ENCODE measurements around the gene XPR1. TPM values are rescaled to one million over a fixed set of nuclear protein-coding genes. Genes with fewer than 3 reads are reported as not detected.

The XPR1 gene
- total RNA-seq, 2 donors from 2014 or later, result 39.3 to 50.9 TPM

GRCh38 chr1:180906511-180906910 is 274.7 kb downstream of the XPR1 start:
- Histone ChIP-seq H3K9ac (ENCODE audit: extremely low read depth, low read length, poor library complexity, severe bottlenecking) (no peak overlapping the region), H3K4me3 (ENCODE audit: low read length) (no peak overlapping the region), H3K36me3 (ENCODE audit: control insufficient read depth, insufficient read depth, low read length) (no peaks in the 10 kb centered on the region), H3K27me3 (ENCODE audit: control insufficient read depth, insufficient read depth, low read length, poor library complexity, severe bottlenecking) (peaks cover 5% of the 10 kb centered on the region), H3K4me1 (ENCODE audit: control insufficient read depth, insufficient read depth, low read length) (no peaks in the 10 kb centered on the region), H3K9me3 (ENCODE audit: control insufficient read depth, low read length) (no peaks in the 10 kb centered on the region), H3K27ac (ENCODE audit: low read depth, low read length) (no peak overlapping the region)
- peaks cover 14% of the 10 kb centered on the region for H3K4me1 Mint-ChIP-seq
- WGBS, 2 experiments (ENCODE audit: insufficient coverage in 1 of 2, insufficient read length in 1 of 2), result 88 to 96% methylated on average over 3 to 9 of the region's 9 CpGs
- peak; percentile 30 for DNase-seq
- no peak for TF ChIP-seq CTCF (conservative IDR thresholded peaks at IDR 0.05)
- H3K27ac Mint-ChIP-seq, result no peak overlapping the region
- no peaks in the 10 kb centered on the region for H3K9me3 Mint-ChIP-seq
- no peaks in the 10 kb centered on the region for H3K36me3 Mint-ChIP-seq (ENCODE audit: low read depth)
- no peak overlapping the region for H3K4me3 Mint-ChIP-seq
- peaks cover 4% of the 10 kb centered on the region for H3K27me3 Mint-ChIP-seq (ENCODE audit: insufficient read depth)

- no peak overlapping the region for H3K9ac ChIP-seq (ENCODE audit: extremely low read depth, low read length, poor library complexity, severe bottlenecking)
- H3K4me3 ChIP-seq (ENCODE audit: low read length), result no peak overlapping the region
- TF ChIP-seq CTCF (conservative IDR thresholded peaks at IDR 0.05), result no peak
- H3K27ac ChIP-seq (ENCODE audit: low read depth, low read length), result no peak overlapping the region
- no peaks in the 10 kb centered on the region for H3K9me3 ChIP-seq (ENCODE audit: control insufficient read depth, low read length)
- no peak overlapping the region for H3K27ac Mint-ChIP-seq
- WGBS, 2 experiments (ENCODE audit: insufficient coverage in 1 of 2, insufficient read length in 1 of 2), result 86 to 87% methylated on average over 6 to 9 of the region's 10 CpGs
- H3K27me3 Mint-ChIP-seq (ENCODE audit: insufficient read depth), result peaks cover 3% of the 10 kb centered on the region
- peaks cover 14% of the 10 kb centered on the region for H3K27me3 ChIP-seq (ENCODE audit: control insufficient read depth, insufficient read depth, low read length, poor library complexity, severe bottlenecking)
- H3K4me3 Mint-ChIP-seq, result no peak overlapping the region
- no peaks in the 10 kb centered on the region for H3K36me3 ChIP-seq (ENCODE audit: control insufficient read depth, insufficient read depth, low read length)
- peaks cover 19% of the 10 kb centered on the region for H3K4me1 Mint-ChIP-seq
- peak; percentile 33 for DNase-seq
- no peaks in the 10 kb centered on the region for H3K36me3 Mint-ChIP-seq (ENCODE audit: low read depth)
- no peaks in the 10 kb centered on the region for H3K4me1 ChIP-seq (ENCODE audit: control insufficient read depth, insufficient read depth, low read length)
- H3K9me3 Mint-ChIP-seq, result no peaks in the 10 kb centered on the region
Observed at GRCh38 chr1:180907313-180908055, 275.7 kb downstream of the XPR1 start.

- DNase-seq, result peak; percentile 44
- H3K27ac ChIP-seq (ENCODE audit: low read depth, low read length), result no peak overlapping the region
- H3K27me3 ChIP-seq (ENCODE audit: control insufficient read depth, insufficient read depth, low read length, poor library complexity, severe bottlenecking), result peaks cover 20% of the 10 kb centered on the region
- Mint-ChIP-seq H3K4me3 (no peak overlapping the region), H3K27ac (no peak overlapping the region), H3K9me3 (no peaks in the 10 kb centered on the region), H3K4me1 (peaks cover 19% of the 10 kb centered on the region), H3K27me3 (ENCODE audit: insufficient read depth) (peaks cover 3% of the 10 kb centered on the region), H3K36me3 (ENCODE audit: low read depth) (no peaks in the 10 kb centered on the region)
- H3K9me3 ChIP-seq (ENCODE audit: control insufficient read depth, low read length), result no peaks in the 10 kb centered on the region
- no peak for TF ChIP-seq CTCF (conservative IDR thresholded peaks at IDR 0.05)
- no peak overlapping the region for H3K4me3 ChIP-seq (ENCODE audit: low read length)
- no peaks in the 10 kb centered on the region for H3K36me3 ChIP-seq (ENCODE audit: control insufficient read depth, insufficient read depth, low read length)
- no peak overlapping the region for H3K9ac ChIP-seq (ENCODE audit: extremely low read depth, low read length, poor library complexity, severe bottlenecking)
- WGBS, 2 experiments (ENCODE audit: insufficient coverage in 1 of 2, insufficient read length in 1 of 2), result 92 to 99% methylated on average over 12 to 15 of the region's 15 CpGs
- H3K4me1 ChIP-seq (ENCODE audit: control insufficient read depth, insufficient read depth, low read length), result no peaks in the 10 kb centered on the region
Observed at GRCh38 chr1:180908074-180908765, 276.4 kb downstream of the XPR1 start.
